Activated T-helper 1 cell treated with anti-CD3 and anti-CD28 coated beads, Interleukin-2, amount 50 U/mL, for 16 hours (primary cell): Measurements from ENCODE around the gene TFF3.

Experiments used
- DNase-seq, 2 donors: peaks; one replicate each; pipeline ENCODE4 v3.0.0-alpha.2; 2020; ENCODE audit warnings: low read depth in 1 of 2, low spot score in 1 of 2

Gene TFF3

GRCh38 chr21:42315296-42315891 lies at the start of gene TFF3:
TFF3 (minus strand) TSS chr21:42315409; CDS start chr21:42315374, 35 bp downstream.
- DNase-seq: no peak

GRCh38 chr21:42364304-42364865 lies 49.2 kb upstream of the TFF3 start:
- no peak for DNase-seq

DNA sequence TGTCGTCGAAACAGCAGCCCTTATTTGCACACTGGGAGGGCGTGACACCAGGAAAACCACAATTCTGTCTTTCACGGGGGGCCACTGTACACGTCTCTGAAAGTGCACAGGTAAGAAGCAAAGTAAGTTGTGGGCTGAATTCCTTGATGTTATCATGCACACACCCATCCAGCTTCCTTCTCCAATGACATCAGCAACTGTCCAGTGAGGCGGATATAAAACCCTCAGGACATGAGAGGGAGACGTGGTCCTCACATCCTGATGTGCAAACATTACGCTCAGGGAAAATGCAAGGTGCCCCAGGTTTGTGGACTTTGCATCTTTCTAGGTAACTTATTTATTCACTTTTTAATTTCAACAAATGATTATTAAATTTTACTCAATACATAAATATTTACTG lies 48.1 kb upstream of the TFF3 start:
- no peak for DNase-seq

GRCh38 chr21:42362700-42363099 lies 47.5 kb upstream of the TFF3 start:
- no peak for DNase-seq

- no peak for DNase-seq
Observed at GRCh38 chr21:42362198-42362597, 47.0 kb upstream of the TFF3 start.

- no peak for DNase-seq
Observed at GRCh38 chr21:42361286-42361685, 46.1 kb upstream of the TFF3 start.

- no peak for DNase-seq
Observed at GRCh38 chr21:42360317-42360716, 45.1 kb upstream of the TFF3 start.

DNA sequence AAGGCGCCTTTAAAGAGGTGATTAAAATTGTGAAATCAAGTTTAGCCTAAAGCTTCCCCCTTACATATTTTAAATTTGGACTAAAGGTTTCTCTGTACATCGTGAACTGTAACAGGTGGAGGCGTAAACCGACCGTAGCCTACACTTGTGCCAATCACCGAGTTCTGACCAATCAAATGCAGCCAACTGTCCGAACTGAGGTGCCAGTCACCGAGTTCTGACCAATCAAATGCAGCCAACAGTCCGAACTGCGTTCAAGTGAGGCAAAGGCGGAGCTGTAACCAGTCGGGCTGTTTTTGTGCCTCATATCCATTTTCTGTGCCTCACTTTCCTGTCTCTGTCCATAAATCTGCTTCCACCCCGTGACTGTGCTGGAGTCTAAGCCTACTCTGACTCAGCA lies 43.7 kb upstream of the TFF3 start:
- no peak for DNase-seq

DNA sequence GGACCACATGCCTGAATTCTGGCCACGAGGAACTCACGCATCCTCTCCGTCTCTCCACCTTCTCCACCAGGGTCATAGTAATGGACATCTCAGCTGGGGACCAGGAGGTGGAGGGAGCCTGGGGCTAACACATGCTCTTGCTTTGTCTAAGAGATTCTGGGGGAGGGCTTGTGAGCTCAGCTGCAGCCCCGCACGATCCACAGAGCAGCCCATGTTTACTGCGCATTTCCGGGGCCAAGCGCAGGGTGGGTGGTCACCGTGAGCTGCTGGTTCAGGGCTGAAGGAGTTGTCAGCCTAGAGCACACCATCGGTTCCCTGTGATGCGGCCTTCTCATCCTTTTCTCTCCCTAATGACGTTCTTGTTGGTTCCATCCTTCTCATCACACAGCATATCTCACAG lies 43.1 kb upstream of the TFF3 start:
- DNase-seq: no peak

- no peak for DNase-seq
Observed at GRCh38 chr21:42357307-42357706, 42.1 kb upstream of the TFF3 start.

- DNase-seq: no peak
Observed at GRCh38 chr21:42356650-42357049, 41.4 kb upstream of the TFF3 start.

GRCh38 chr21:42356046-42356445 lies 40.8 kb upstream of the TFF3 start:
- no peak for DNase-seq

DNA sequence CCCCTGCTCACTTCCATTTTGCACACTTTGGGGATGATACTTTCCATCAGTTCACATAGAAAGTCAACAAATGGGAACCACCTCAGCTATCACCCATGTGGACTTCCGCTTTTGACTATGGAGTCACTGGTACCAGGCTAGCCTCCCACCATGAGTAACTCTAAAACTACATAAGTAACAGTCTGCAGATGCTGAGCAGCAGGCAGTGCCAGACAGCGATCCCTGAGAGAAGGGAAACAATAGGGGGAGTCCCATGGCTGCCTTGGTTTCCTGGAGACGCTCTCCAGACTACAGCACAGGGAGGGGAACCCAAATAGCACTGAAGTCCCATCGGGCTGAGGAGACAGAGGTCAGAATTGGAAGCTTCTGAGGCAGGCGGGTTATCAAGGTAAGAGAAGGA lies 38.4 kb upstream of the TFF3 start:
- DNase-seq: no peak

DNA sequence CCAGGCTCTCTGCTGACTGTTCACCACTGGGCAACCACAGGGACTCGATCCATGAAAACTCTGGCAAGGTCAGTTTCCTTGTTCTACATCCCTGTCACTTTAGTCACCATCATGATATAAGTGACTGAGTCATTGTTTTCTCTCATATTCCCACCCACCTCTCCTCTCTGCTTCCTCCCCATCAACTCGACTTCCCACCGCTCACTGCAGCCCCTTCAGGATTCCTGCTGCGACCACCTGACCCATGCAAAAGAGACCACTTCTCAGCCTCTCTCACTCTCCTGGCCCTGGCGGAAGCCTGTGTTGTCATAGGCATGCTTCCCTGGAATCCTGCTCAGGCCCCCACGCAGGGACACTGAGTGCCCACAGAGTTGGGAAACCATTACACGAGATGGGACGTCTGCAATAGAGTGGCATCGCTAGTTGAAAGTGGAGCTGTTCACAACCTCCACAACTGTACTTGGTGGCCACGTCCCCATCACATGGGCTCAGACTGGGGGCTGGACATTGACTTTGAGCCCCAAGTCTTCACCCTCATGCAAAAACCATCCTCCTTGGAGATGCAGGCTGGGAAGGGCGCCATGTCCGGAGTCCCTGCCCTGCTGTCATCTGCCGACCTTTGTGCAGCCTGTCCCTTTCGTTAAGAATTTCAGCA lies 37.4 kb upstream of the TFF3 start:
- DNase-seq: no peak

DNA sequence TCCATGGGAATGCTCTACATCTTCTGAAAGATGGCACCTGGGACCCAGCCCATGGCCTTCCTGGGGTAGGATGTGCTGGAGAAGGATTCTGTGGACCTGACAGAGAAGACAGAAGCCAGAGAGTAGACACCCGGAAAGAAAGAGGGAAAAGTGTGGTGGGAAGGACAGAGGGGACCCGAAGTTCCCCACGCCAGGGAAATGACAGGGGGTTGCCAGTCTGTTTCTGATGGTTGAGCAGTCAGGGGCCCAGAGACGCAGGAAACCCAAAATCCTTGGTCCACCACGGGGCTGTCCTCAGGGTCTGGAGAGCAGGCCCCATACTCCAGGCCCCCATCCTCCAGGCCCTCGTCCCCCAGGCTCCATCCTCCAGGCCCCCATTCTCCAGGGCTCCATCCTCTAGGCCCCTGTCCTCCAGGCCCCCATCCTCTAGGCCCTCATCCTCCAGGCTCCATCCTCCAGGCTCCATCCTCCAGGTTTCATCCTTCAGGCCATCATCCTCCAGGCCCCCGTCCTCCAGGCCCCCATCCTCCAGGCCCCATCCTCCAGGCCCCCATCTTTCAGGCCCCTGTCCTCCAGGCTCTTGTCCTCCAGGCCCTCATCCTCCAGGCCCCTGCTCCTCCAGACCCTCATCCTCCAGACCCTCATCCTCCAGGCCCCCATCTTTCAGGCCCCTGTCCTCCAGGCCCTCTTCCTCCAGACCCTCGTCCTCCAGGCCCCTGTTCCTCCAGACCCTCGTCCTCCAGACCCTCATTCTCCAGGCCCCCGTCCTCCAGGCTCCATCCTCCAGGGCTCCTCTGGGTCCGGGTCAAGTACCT lies 36.6 kb upstream of the TFF3 start:
- no peak for DNase-seq

- DNase-seq: no peak
Observed at GRCh38 chr21:42350927-42351426, 35.8 kb upstream of the TFF3 start, which contains the start of gene TFF2. TFF2 (minus strand) TSS chr21:42350994; CDS start chr21:42350957, 37 bp downstream.

- no peak for DNase-seq
Observed at GRCh38 chr21:42350318-42350910, 35.2 kb upstream of the TFF3 start.

DNA sequence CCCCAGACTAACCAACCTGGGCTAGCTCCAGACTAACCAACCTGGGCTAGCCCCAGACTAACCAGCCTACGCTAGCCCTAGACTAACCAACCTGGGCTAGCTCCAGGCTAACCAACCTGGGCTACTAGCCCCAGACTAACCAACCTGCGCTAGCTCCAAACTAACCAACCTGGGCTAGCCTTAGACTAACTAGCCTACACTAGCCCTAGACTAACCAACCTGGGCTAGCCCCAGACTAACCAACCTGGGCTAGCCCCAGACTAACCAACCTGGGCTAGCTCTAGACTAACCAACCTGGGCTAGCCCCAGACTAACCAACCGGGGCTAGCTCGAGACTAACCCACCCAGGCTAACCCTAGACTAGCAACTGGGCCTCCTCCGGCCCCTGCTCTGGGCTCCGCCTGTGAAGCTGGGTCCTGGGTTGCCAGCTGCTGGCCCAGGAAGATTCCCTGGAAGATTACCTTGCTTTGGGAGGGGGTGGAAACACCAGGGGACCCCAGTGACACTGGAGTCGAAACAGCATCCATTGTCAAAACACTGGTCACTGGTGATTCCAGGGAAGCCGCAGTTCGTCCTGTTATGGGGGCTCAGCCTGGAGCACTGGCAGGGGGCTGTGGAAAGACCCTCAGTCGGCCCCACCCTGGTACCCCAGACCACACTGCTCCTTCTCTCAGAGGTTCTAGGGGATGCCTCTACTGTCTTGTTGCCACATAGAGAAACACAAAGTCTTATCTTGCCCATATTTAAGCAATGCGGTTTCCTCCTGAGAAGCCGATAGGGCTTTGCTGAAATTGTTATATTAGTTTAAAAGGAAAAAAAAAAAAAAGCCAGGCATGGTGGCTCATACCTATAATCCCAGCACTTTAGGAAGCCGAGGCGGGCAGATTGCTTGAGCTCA lies 34.5 kb upstream of the TFF3 start:
- DNase-seq: no peak

- no peak for DNase-seq
Observed at GRCh38 chr21:42348762-42349161, 33.6 kb upstream of the TFF3 start.

DNA sequence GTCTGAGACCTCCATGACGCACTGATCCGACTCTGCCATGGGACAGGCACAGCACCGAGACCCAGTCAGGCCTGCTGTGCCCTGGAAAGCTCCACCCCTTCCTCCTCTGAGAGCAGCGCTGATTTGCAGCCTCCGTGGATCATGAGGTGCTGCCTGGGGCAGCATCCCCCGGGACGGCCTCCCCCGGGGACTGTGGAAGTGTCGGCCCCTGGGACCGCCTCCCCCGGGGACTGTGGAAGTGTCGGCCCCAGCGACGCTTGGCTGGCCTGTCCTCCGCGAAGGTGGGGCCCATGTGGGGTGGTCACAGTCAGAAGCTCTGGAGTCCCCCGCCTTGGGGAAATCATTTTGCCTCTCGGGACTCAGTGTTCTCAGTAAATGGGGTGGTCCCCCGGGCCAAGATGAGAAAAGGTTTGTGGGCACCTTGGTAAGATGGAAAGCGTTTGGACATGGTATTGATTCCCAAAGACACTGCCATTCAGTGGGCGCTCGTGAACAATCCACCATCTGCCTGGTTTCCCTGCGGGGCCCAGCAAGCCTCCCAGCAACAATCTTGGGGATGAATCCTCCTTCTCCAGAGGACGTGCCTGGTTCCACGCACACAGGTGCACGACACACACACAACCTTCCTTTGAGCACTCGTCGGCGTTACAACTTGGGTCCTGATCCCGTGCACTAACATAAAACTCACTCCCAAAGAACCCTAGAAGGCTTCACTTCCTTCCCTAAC lies 32.6 kb upstream of the TFF3 start:
- DNase-seq: no peak
